DOHH2 (cell line): ENCODE measurements around the gene CCR6.

ENCODE experiments used
- CTCF ChIP-seq: fragments of 200-600 bp; sonication (generic); IDR thresholded peaks from one replicate; pipeline ENCODE4 v1.5.1; 2014; ENCODE audit warnings: antibody characterized with exemption, mild to moderate bottlenecking, low read depth, low read length; ENCODE audit not compliant: poor library complexity, severe bottlenecking
- EZH2phosphoT487 ChIP-seq: fragments of 200-600 bp; sonication (generic); IDR thresholded peaks from 2 replicates; pipeline ENCODE4 v1.6.1; 2017; ENCODE audit warnings: borderline replicate concordance, mild to moderate bottlenecking, antibody characterized with exemption, low read length, moderate library complexity, mixed read lengths

DNA sequence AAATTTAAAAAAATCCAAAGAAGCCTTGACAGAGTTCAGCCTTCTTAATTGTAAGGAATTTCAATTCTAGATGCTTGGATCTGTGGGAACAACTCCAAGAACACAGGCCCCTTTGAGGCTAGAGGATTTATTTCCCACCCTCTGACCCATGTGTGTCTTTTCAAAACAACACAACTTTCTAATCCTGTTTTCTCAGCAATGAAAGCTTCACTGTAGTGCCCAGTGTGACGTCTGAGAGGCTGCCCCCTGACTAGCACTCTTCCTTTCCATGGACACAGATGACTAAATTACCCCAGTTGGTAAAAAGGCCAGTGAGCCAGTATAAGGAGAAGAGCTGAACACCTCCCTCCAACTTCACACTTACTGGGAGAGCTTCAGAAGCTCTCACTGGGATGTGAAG lies 16.5 kb upstream of the CCR6 start:
- TF ChIP-seq CTCF (no peak), EZH2phosphoT487 (no peak)
